Heart right ventricle (tissue), 16 donors: Measurements from ENCODE around the gene C6orf15. TPM values are rescaled to one million over a fixed set of nuclear protein-coding genes. Genes with fewer than 3 reads are reported as not detected.

ENCODE experiments used
- ATAC-seq, 8 donors: fragments of 200-7000 bp; cut with Tn5 transposase; one replicate each; pipeline ENCODE4 v1.9.1; 2020; ENCODE audit warnings: mild to moderate bottlenecking in 8 of 8, moderate library complexity in 8 of 8, moderate number of reproducible peaks in 1 of 8
- DNase-seq, 2 donors: peaks; one replicate each; pipeline ENCODE4 v3.0.0-alpha.2; 2020
- H3K27ac ChIP-seq, 10 donors: fragments of 200-600 bp; sonication (generic) in 2 of 10; one replicate each; pipeline versions ENCODE4 v1.5.0 to v1.8.0; 2020 to 2022; ENCODE audit warnings: mild to moderate bottlenecking in 3 of 10
- H3K27me3 ChIP-seq, 7 donors: fragments of 200-600 bp; one replicate each; pipeline ENCODE4 v1.8.0; 2021 to 2022; ENCODE audit warnings: mild to moderate bottlenecking in 2 of 7
- H3K36me3 ChIP-seq, 9 donors: fragments of 200-600 bp; sonication (generic) in 1 of 9; one replicate each; pipeline versions ENCODE4 v1.5.0 to v1.8.0; 2020 to 2022; ENCODE audit warnings: mild to moderate bottlenecking in 2 of 9
- H3K4me1 ChIP-seq, 9 donors: fragments of 200-600 bp; sonication (generic) in 1 of 9; one replicate each; pipeline versions ENCODE4 v1.5.0 to v1.8.0; 2020 to 2022; ENCODE audit warnings: mild to moderate bottlenecking in 4 of 9
- H3K4me3 ChIP-seq, 10 donors: fragments of 200-600 bp; sonication (generic) in 2 of 10; one replicate each; pipeline versions ENCODE4 v1.5.0 to v1.8.0; 2020 to 2022; ENCODE audit warnings: mild to moderate bottlenecking in 7 of 10, moderate library complexity in 2 of 10
- H3K9me3 ChIP-seq, 11 donors: fragments of 200-600 bp in 10 of 11; sonication (generic) in 2 of 11; one replicate each; pipeline versions ENCODE4 v1.5.0 to v1.8.0; 2013 to 2022; ENCODE audit warnings: mild to moderate bottlenecking in 2 of 11, control low read depth in 1 of 11, moderate library complexity in 1 of 11
- WGBS, 2 donors: extraction: QIAGEN DNeasy Blood & Tissue Kit; methylation state at CpG; one replicate each; pipeline ENCODE4 v1.1.7; 2013; ENCODE audit warnings: inconsistent platforms in 1 of 2; 5-methylcytosine and 5-hydroxymethylcytosine counted together
- intact Hi-C, 10 donors: fragments of 100-400 bp; cut with DNase I; formaldehyde crosslinking; loops; one replicate each; pipeline versions ENCODE4 v1.11.1 to v1.14.2; 2022
- polyA plus RNA-seq, 2 donors: library from polyadenylated mRNA; stranded (reverse); fragments of 200-250 nt; gene quantifications; one replicate each; pipeline ENCODE4 v1.2.3, GENCODE V29; 2013
- total RNA-seq, 10 donors: library from RNA; stranded (reverse); fragmentation: NEBNext Ultra II Directional in 3 of 10; extraction: Animal tissue kit (Norgen Biotek cat#: 25700) in 3 of 10; gene quantifications; one replicate each; pipeline versions ENCODE4 v1.2.1 to v1.2.4, GENCODE V29; 2021 to 2023
- TF ChIP-seq, protein P1 (sequence below), 9 donors: fragments of 200-600 bp; sonication (generic) in 2 of 9; IDR thresholded peaks; one replicate each; pipeline versions ENCODE4 v1.5.0 to v1.8.0; 2021 to 2022; ENCODE audit warnings: antibody characterized with exemption in 9 of 9, mild to moderate bottlenecking in 5 of 9, moderate library complexity in 1 of 9
- donor health status: Arrhythmogenic right ventricular cardiomyopathy.
- donor health status: ischemic (EF 13 %, LVEDD 7.1; RV severe dilation, severe dysfunction).
- donor health status: healthy with polysubstance abuse.
- donor health status: DM: no; HTN: yes; CAD: no.
- donor health status: DM: no; HTN: no; CAD: no.
- donor health status: ischemic (EF 25% LVEDD 6.9; RV normal size, moderate dysfunction).
- donor health status: ischemic (EF 25% LVEDD 5.7; RV mildly dilated, moderate dysfunction).
- donor health status: healthy.
- donor health status: DM: yes; HTN: yes; CAD: no.
- donor health status: Ischemic cardiomyopathy.
- donor health status: ischemic (EF 35%, LVEDD 5.7; RV mildly dilated, moderate dysfunction).
- donor health status: nonischemic (EF 11% LVEDD 7.7; RV severe dilation, severe dysfunction).
- donor health status: DM: yes; HTN: yes; CAD: no.
- donor health status: PGD.
- donor health status: ischemic (EF 29% LVEDD 5.4; RV normal size, mild dysfunction).
- donor health status: nonischemic (EF 23%, LVEDD 6.1; RV moderate dilation, normal function).

Gene C6orf15
- total and polyA plus RNA-seq, 12 donors, result not detected

DNA sequence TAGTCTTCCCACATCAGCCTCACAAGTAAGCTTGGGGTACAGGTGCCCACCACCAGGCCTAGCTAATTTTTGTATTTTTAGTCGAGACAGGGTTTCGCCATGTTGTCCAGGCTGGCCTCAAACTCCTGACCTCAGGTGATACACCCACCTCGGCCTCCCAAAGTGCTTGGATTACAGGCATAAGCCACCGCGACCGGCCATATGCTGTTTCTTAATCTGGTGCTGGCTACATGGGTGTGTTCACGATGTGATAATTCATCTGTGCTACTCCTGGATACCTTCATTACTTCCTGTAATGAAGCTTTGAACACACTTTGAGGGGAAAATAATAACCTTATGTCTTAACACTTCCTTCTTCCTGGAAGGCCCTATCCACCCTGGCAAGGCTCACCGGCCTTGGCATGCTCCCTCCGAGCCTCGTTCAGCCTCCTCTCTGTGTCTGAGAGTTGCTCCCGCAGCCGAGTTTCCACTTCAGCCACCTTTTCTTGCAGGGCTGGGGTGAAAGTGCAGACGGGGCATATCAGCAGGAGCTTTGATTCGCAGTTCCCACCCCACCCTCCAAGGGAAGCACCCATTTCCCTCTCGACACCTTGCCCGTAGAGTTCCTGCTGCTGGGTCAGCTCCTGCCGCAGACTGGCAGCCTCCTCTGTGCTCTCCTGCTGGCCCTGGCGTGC, 32.1 kb upstream of the C6orf15 start:
- H3K9me3 ChIP-seq, result no peaks in the 10 kb centered on the region
- no peak overlapping the region for H3K4me3 ChIP-seq
- ATAC-seq (no peak), DNase-seq (no peak)
- no peak overlapping the region for H3K27ac ChIP-seq
- no peaks in the 10 kb centered on the region for H3K27me3 ChIP-seq
- TF ChIP-seq, protein P1, sequence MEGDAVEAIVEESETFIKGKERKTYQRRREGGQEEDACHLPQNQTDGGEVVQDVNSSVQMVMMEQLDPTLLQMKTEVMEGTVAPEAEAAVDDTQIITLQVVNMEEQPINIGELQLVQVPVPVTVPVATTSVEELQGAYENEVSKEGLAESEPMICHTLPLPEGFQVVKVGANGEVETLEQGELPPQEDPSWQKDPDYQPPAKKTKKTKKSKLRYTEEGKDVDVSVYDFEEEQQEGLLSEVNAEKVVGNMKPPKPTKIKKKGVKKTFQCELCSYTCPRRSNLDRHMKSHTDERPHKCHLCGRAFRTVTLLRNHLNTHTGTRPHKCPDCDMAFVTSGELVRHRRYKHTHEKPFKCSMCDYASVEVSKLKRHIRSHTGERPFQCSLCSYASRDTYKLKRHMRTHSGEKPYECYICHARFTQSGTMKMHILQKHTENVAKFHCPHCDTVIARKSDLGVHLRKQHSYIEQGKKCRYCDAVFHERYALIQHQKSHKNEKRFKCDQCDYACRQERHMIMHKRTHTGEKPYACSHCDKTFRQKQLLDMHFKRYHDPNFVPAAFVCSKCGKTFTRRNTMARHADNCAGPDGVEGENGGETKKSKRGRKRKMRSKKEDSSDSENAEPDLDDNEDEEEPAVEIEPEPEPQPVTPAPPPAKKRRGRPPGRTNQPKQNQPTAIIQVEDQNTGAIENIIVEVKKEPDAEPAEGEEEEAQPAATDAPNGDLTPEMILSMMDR (IDR thresholded peaks at IDR 0.05), result no peak
- H3K36me3 ChIP-seq, result peaks cover 0 to 40% (median 5%) of the 10 kb centered on the region in 9 donors
- intact Hi-C loops, result loop anchor here in 1 of 10 donors (5.0 kb wide), 1 partner anchor 33 kb away; no protein-coding TSS in a partner anchor
- 91 to 92% methylated on average over 18 of the region's 18 CpGs for WGBS, 2 donors
- H3K4me1 ChIP-seq, result peaks cover 9 to 32% (median 21%) of the 10 kb centered on the region in 9 donors

DNA sequence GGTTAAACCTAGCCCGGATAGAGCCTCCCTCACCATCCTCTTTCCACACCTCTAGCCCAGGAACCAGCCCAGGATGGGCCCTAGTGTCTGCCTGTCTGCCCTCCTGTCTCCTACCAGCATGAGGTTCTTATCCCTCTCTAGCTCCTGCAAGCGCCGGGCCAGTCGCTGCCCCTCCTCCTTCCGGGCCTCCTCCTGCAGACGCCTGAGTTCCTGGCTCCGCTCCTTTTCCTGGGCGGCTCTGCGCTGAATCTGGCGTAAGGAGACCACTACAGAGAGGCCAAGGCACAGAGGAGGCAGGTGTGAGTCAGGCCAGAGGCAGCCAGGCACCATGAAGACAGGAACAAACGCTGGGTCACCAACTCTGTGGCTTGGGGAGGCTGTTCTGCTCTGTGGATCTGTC, 30.8 kb upstream of the C6orf15 start:
- Histone ChIP-seq H3K27me3 (no peaks in the 10 kb centered on the region), H3K4me1 (peaks cover 9 to 40% (median 25%) of the 10 kb centered on the region in 9 donors), H3K27ac (peak overlapping the region in 7 of 10 donors; percentile 15 to 76 (median 65)), H3K9me3 (no peaks in the 10 kb centered on the region), H3K36me3 (peaks cover 0 to 31% (median 5%) of the 10 kb centered on the region in 9 donors), H3K4me3 (peak overlapping the region in 1 of 10 donors; percentile 2)
- intact Hi-C loops, result loop anchor here in 2 of 10 donors (2.0 to 5.0 kb wide), 3 partner anchors 34 to 52 kb away; no protein-coding TSS in a partner anchor
- DNase-seq (peak; percentile 68 to 72), ATAC-seq (peak; percentile 55 to 92 (median 87))
- WGBS, 2 donors, result 38 to 42% methylated on average over 11 of the region's 11 CpGs
- TF ChIP-seq, protein P1 (IDR thresholded peaks at IDR 0.05), result no peak

DNA sequence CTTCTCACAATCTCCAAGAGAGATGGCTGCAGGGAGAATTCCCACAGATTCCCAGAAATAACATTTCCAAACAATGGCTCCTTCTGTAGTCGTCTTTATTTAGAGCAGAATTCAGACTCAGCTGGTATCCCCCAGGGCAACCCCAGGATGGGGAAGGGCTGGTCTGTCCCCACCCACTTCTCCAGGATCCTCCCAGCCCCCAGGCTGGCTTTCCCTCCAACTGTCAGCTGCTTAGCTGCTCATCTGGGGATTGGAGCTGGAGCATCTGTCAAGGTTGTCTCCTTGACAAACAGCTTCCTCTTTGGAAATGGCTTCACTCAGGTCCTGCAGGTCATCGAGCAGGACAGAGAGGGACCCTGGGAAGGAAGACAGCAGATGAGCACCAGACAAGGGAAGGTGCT, 30.0 kb upstream of the C6orf15 start:
- 25 to 35% methylated on average over 2 of the region's 2 CpGs for WGBS, 2 donors
- Histone ChIP-seq H3K4me3 (no peak overlapping the region), H3K36me3 (peaks cover 0 to 23% (median 5%) of the 10 kb centered on the region in 9 donors), H3K9me3 (no peaks in the 10 kb centered on the region), H3K4me1 (peaks cover 14 to 47% (median 28%) of the 10 kb centered on the region in 9 donors), H3K27ac (peak overlapping the region in 7 of 10 donors; percentile 15 to 76 (median 65)), H3K27me3 (no peaks in the 10 kb centered on the region)
- DNase-seq (peak in 1 of 2 donors; percentile 40), ATAC-seq (peak; percentile 25 to 67 (median 40))
- intact Hi-C loops, result loop anchor here in 2 of 10 donors (2.0 to 5.0 kb wide), 3 partner anchors 35 to 52 kb away; no protein-coding TSS in a partner anchor
- TF ChIP-seq, protein P1 (IDR thresholded peaks at IDR 0.05), result no peak

DNA sequence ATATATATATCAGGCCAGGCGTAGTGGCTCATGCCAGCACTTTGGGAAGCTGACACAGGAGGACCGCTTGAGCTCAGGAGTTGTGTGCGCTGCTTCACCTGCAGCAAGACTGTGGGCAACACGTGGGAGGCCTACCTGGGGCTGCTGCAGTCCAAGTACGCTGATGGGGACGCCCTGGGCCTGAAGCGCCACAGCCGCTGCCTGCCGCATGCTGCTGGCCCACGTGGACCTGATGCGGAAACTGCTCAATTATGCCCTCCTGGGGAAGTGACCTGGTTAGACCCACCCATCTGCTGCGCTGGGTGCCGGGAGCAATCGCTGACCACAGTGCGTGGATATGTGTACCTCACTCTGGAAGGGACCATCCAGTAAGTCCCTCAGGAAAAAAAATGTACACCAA, 28.3 kb upstream of the C6orf15 start:
- DNase-seq (no peak), ATAC-seq (no peak)
- TF ChIP-seq, protein P1 (IDR thresholded peaks at IDR 0.05), result no peak
- peaks cover 0 to 21% (median 5%) of the 10 kb centered on the region in 9 donors for H3K36me3 ChIP-seq
- H3K9me3 ChIP-seq, result no peaks in the 10 kb centered on the region
- peaks cover 14 to 47% (median 28%) of the 10 kb centered on the region in 9 donors for H3K4me1 ChIP-seq
- H3K27me3 ChIP-seq, result no peaks in the 10 kb centered on the region
- H3K27ac ChIP-seq, result no peak overlapping the region
- H3K4me3 ChIP-seq, result no peak overlapping the region
- intact Hi-C loops, result loop anchor here in 1 of 10 donors (5.0 kb wide), 1 partner anchor 37 kb away; no protein-coding TSS in a partner anchor
- 85% methylated on average over 15 of the region's 15 CpGs for WGBS, 2 donors
